ENCODE measurements around the gene LDB2. TPM values are rescaled to one million over a fixed set of nuclear protein-coding genes. Genes with fewer than 3 reads are reported as not detected.
A peak's percentile ranks its signal among the peaks of the same experiment; 100 is the strongest.

Gene LDB2
- total RNA-seq, 2 donors from 2014 or later = 31.0 to 34.1 TPM

DNA sequence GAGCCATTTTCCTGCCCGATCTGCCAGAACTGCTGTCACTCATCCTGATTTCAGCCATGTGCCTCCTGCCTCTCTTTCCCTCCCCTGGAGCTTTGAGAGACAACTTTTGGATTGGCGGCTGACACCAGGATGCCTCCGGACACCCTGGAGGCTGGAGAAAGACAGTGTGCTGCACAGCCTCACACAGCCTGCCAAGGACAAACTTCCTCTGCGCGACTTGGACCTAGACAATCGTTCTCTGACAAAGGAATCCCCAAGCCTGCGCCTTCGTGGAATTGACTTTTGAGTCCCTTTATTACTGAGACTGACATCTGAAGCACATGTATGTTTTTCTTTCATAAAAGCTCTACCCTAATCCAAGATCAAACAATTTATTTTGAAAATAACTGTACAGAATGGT lies 10.8 kb upstream of the LDB2 start:
- no peaks in the 10 kb centered on the region for H3K36me3 ChIP-seq
- no peak overlapping the region for H3K27ac ChIP-seq
- no peaks in the 10 kb centered on the region for H3K4me1 ChIP-seq (ENCODE audit: control insufficient read depth in 1 of 2, low read depth in 2 of 2)
- TF ChIP-seq, protein P1, sequence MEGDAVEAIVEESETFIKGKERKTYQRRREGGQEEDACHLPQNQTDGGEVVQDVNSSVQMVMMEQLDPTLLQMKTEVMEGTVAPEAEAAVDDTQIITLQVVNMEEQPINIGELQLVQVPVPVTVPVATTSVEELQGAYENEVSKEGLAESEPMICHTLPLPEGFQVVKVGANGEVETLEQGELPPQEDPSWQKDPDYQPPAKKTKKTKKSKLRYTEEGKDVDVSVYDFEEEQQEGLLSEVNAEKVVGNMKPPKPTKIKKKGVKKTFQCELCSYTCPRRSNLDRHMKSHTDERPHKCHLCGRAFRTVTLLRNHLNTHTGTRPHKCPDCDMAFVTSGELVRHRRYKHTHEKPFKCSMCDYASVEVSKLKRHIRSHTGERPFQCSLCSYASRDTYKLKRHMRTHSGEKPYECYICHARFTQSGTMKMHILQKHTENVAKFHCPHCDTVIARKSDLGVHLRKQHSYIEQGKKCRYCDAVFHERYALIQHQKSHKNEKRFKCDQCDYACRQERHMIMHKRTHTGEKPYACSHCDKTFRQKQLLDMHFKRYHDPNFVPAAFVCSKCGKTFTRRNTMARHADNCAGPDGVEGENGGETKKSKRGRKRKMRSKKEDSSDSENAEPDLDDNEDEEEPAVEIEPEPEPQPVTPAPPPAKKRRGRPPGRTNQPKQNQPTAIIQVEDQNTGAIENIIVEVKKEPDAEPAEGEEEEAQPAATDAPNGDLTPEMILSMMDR (IDR thresholded peaks at IDR 0.05) = no peak
- DNase-seq (ENCODE audit: low spot score) (no peak), ATAC-seq (ENCODE audit: insufficient number of reproducible peaks, low FRiP score, low read depth) (no peak)
- H3K4me3 ChIP-seq = peak overlapping the region; percentile 25
- H3K27me3 ChIP-seq (replicated peaks; ENCODE audit: insufficient read depth) = no peaks in the 10 kb centered on the region
- no peaks in the 10 kb centered on the region for H3K9me3 ChIP-seq

DNA sequence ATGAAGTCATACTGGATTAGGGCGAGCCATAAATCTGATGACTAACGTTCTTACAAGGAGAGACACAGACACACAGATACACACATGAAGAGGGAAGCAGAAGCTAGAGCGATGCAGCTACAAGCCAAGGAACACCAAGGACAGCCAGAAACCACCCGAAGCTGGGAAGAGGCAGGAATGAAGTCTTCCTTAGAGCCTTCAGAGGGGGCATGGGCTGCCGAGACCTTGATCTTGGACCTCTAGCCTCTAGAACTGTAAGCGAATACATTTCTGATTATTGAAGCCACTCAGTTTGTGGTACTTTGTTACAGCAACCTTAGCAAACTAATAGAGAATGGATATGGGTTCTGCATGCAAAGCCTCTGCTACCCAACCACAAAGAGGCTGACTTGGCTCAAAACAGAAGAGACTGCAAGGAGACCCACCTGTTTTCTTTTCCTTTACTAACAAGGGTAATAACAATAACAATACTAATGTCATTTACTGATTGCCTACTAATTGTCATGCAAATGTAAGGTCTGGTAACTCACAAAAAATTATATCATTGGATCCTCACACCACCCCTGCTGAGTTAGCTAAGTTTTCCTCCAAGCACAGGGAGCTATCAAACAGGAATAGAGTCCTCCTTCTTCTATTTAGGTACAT lies 10.1 kb upstream of the LDB2 start:
- H3K9me3 ChIP-seq = no peaks in the 10 kb centered on the region
- no peak for DNase-seq (ENCODE audit: low spot score)

GRCh38 chr4:16900325-16900724 lies 1.9 kb upstream of the LDB2 start:
- TF ChIP-seq, protein P1 (IDR thresholded peaks at IDR 0.05) = no peak
- no peaks in the 10 kb centered on the region for H3K9me3 ChIP-seq
- no peak overlapping the region for H3K27ac ChIP-seq
- DNase-seq (ENCODE audit: low spot score) (no peak), ATAC-seq (ENCODE audit: insufficient number of reproducible peaks, low FRiP score, low read depth) (no peak)
- no peaks in the 10 kb centered on the region for H3K36me3 ChIP-seq
- no peak overlapping the region for H3K4me3 ChIP-seq
- no peaks in the 10 kb centered on the region for H3K4me1 ChIP-seq (ENCODE audit: control insufficient read depth in 1 of 2, low read depth in 2 of 2)
- no peaks in the 10 kb centered on the region for H3K27me3 ChIP-seq (replicated peaks; ENCODE audit: insufficient read depth)

More for the DNA sequence above, 10.1 kb upstream of the LDB2 start:
- no peak overlapping the region for H3K27ac ChIP-seq
- no peak overlapping the region for H3K4me3 ChIP-seq
- no peaks in the 10 kb centered on the region for H3K27me3 ChIP-seq (replicated peaks; ENCODE audit: insufficient read depth)
- TF ChIP-seq, protein P1 (IDR thresholded peaks at IDR 0.05) = no peak
- H3K36me3 ChIP-seq = no peaks in the 10 kb centered on the region
- H3K4me1 ChIP-seq (ENCODE audit: control insufficient read depth in 1 of 2, low read depth in 2 of 2) = no peaks in the 10 kb centered on the region
- no peak for ATAC-seq (ENCODE audit: insufficient number of reproducible peaks, low FRiP score, low read depth)

DNA sequence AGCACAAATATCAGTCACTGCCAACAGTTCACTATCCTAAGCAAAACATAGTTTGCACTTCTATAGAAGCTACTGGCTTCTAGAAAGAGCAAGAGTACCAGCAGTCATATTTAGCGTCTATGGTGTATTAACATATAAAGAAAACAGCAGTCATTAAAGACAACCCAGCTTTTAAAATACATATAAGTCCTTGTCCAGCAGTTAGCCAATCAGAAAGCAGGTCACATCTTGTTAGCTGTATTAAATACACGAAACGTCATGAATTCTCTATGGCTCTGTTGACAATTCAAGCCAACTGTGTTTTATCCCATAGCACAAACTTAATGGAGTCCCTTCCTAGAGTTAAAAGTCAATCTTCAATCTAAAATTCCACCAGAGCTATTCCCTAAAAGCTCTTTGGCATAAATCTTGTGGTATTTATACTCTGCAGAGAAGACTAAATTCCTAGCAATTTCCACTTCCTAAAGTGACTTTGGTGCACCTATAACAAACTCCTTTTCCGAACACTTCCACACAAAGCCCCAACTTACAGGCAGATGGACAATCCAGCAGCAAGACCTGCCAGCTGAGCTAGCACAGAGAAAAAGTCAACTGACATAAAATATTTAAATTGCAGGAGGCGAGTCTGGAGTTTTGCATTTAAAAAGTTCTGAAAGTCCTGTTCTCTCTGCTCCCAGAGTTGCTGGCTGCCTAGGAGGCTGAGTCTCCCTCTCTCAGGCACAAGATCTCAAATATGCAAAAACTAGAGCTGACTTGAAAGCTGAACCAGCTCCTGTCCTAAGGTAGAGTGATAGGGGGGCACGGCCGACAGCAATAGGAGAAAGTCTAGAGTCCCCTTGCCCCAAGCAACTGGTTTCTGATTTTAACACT lies 1.3 kb downstream of the LDB2 start:
- TF ChIP-seq, protein P1 (IDR thresholded peaks at IDR 0.05) = no peak
- DNase-seq (ENCODE audit: low spot score) (no peak), ATAC-seq (ENCODE audit: insufficient number of reproducible peaks, low FRiP score, low read depth) (no peak)
- Histone ChIP-seq H3K36me3 (no peaks in the 10 kb centered on the region), H3K9me3 (no peaks in the 10 kb centered on the region), H3K4me1 (ENCODE audit: control insufficient read depth in 1 of 2, low read depth in 2 of 2) (no peaks in the 10 kb centered on the region), H3K4me3 (peak overlapping the region; percentile 45), H3K27ac (no peak overlapping the region), H3K27me3 (replicated peaks; ENCODE audit: insufficient read depth) (no peaks in the 10 kb centered on the region)

- DNase-seq (ENCODE audit: low spot score) = no peak
- Histone ChIP-seq H3K4me1 (ENCODE audit: control insufficient read depth in 1 of 2, low read depth in 2 of 2) (no peaks in the 10 kb centered on the region), H3K36me3 (no peaks in the 10 kb centered on the region), H3K27ac (no peak overlapping the region), H3K9me3 (no peaks in the 10 kb centered on the region), H3K4me3 (no peak overlapping the region), H3K27me3 (replicated peaks; ENCODE audit: insufficient read depth) (no peaks in the 10 kb centered on the region)
- no peak for ATAC-seq (ENCODE audit: insufficient number of reproducible peaks, low FRiP score, low read depth)
- TF ChIP-seq, protein P1 (IDR thresholded peaks at IDR 0.05) = no peak
Observed at GRCh38 chr4:16894406-16894805, 4.0 kb downstream of the LDB2 start.
